Stimulated activated naive CD8-positive, alpha-beta T cell treated with anti-CD3 and anti-CD28 coated beads, Interleukin-15, amount 100 ng/mL, for 72 hours (primary cell): ENCODE results near the gene ZNF214.

Experiments used
- ATAC-seq: fragments of 150-1000 bp; cut with Tn5 transposase; 2 replicates; pipeline ENCODE4 v1.10.0; 2021; ENCODE audit warnings: mild to moderate bottlenecking, moderate library complexity
- DNase-seq, 2 donors: peaks; one replicate each; pipeline ENCODE4 v3.0.0; 2021 to 2022
- H3K27ac Mint-ChIP-seq, 2 donors: one replicate each; pipeline ENCODE4 v1.8.0; 2022; ENCODE audit warnings: mild to moderate bottlenecking in 2 of 2, mixed read lengths in 2 of 2, moderate library complexity in 2 of 2
- H3K27me3 Mint-ChIP-seq: one replicate; pipeline ENCODE4 v1.8.0; 2022; ENCODE audit warnings: mixed read lengths
- H3K4me1 Mint-ChIP-seq: one replicate; pipeline ENCODE4 v1.8.0; 2022; ENCODE audit warnings: mild to moderate bottlenecking, mixed read lengths
- H3K4me3 Mint-ChIP-seq, 2 donors: one replicate each; pipeline ENCODE4 v1.8.0; 2022; ENCODE audit warnings: mild to moderate bottlenecking in 2 of 2, mixed read lengths in 2 of 2, moderate library complexity in 1 of 2
- H3K9me3 Mint-ChIP-seq, 2 donors: one replicate each; pipeline ENCODE4 v1.8.0; 2022; ENCODE audit warnings: mixed read lengths in 2 of 2

Gene ZNF214

DNA sequence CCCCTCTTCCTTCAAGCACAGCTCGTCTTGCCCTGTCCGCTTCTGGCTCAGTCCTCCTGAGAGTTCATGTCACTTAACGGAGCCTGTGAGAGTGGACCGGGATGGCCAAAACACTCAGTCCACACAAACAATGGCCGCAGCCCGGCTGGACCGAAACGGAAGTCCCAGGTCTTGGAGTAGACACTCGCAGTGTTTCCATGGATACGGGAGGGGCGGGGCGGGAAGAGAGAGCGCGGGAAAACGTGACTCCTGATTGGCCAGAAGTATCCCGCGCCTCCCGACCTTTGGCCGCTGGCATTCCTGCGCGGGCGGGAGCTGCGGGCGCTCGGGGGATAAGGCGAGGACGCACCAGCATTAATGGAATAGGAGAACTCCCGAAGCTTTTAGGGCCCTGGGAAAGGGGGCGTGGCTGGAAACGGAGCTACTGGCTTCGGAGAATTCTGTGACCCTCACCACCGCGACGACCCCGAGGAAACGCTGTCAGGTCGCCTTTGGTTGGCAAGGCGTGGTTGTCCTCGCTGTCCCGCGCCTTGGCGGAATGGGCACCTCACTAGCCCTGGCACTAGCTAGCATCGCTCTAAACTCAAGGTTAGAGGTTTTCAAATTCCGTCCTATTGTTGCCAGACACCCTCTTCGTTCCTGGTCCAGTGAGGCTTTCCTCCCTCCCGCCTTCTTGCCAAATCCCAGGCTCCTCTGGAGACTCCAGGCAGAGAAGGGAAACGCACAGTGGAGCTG, at the start of gene ZNF214, which contains the start of gene NLRP14:
TSS of gene ZNF214 (minus strand) at position 164 of the 735 bp plus-strand sequence. CDS start 17,511 bp downstream, outside the sequence.
TSS of gene NLRP14 (plus strand) at position 297 of the 735 bp plus-strand sequence. CDS start 18,108 bp downstream, outside the sequence.
- DNase-seq (no peak), ATAC-seq (no peak)
- H3K27ac Mint-ChIP-seq = no peak within 1 kb of the TSS
- H3K9me3 Mint-ChIP-seq = no peaks in the 10 kb centered on the region
- peak within 1 kb of the TSS; percentile 44 to 72 for H3K4me3 Mint-ChIP-seq
- peaks cover 44% of the 10 kb centered on the region for H3K27me3 Mint-ChIP-seq
- peaks cover 6% of the 10 kb centered on the region for H3K4me1 Mint-ChIP-seq

DNA sequence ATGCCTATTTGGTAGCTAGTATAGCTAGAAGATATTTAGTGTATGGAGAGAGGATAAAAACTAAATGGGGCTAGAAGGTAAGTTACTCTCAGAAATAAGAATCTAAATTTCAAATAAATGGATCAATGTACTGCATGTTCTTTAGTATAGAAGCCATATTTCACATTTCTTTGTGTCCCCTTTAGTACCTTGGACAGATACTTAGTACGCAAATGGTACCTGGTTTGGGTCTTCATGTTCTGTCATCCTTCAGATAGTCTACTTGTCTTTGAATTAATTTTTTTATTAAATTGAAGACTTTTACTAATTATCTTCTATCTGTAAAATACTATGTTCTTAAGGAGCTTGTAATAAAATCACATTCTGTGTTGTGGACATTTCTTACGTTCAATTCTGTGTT, 42.4 kb upstream of the ZNF214 start:
- Mint-ChIP-seq H3K27ac (no peak overlapping the region), H3K4me1 (no peaks in the 10 kb centered on the region), H3K27me3 (peaks cover 11% of the 10 kb centered on the region), H3K9me3 (peaks cover 0 to 5% of the 10 kb centered on the region in 2 donors), H3K4me3 (no peak overlapping the region)
- no peak for DNase-seq
- ATAC-seq = no peak

DNA sequence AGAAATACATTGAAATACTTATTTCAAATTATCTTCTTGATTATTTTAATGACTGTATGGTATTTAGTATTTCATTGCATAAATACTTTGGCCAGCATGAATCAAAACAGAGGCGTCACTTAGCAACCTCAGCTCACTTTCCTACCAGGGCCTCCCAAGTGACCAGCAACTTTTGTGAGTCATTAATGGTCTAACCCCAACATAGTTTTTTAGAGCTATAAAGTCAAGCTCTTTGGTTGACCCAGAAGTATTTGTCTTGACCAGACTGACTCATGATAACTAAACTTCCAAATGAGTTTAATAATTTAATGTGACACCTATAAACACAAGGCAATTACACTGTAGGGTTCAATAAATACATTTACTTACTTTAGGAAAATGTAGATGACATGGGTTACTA, 40.7 kb upstream of the ZNF214 start:
- no peaks in the 10 kb centered on the region for H3K4me1 Mint-ChIP-seq
- DNase-seq = no peak
- peaks cover 0 to 3% of the 10 kb centered on the region in 2 donors for H3K9me3 Mint-ChIP-seq
- no peaks in the 10 kb centered on the region for H3K27me3 Mint-ChIP-seq
- ATAC-seq = no peak
- no peak overlapping the region for H3K4me3 Mint-ChIP-seq
- H3K27ac Mint-ChIP-seq = no peak overlapping the region

DNA sequence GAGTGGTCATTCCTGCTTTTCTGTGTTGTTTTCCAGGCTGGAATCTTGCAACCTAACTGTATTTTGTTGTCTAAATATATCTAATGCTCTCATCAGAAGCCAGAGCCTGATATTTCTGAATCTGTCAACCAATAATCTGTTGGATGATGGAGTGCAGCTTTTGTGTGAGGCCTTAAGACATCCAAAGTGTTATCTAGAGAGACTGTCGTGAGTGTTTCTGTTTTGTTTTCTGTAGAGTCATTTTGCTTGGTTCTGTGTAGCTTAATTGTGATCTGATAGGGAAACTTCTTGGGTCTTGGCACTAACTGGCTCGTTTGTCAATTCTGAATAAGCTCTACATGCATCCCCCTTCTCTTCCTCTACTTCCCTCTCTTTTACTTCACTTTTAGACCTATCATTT, 37.5 kb upstream of the ZNF214 start:
- H3K4me3 Mint-ChIP-seq = no peak overlapping the region
- H3K27me3 Mint-ChIP-seq = no peaks in the 10 kb centered on the region
- H3K9me3 Mint-ChIP-seq = no peaks in the 10 kb centered on the region
- H3K27ac Mint-ChIP-seq = no peak overlapping the region
- no peak for ATAC-seq
- DNase-seq = no peak
- no peaks in the 10 kb centered on the region for H3K4me1 Mint-ChIP-seq

DNA sequence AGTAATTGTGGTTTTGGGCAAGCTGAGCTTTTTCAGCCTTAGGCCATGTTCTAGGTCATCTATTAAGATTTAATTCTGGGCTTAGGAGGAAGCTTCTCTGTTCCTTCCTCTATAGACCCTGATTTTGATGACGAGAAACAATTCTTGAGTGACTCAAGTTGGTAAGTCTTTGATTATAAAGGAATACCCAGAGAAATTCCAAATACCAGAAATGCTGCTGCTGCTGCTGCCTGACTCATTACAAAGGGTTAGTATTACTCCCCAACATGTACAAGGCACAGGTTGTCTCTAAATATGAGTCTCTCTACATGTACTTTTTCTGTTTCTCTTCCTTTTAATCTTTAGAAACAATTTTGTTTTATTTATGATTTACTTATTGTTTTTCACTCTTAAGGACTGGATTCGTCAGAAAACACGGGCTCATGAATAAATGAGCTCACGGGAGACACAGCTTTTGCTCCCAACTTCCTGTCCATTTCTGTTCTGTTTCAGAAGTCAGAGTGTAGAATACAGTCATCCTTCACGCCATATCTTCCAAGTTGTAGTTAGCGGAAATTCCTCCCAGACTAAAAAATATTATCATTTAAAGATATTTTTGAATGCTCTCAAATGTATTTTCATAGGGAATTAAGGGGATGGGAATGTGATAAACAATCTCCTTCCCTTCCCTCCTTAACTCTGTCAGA, 36.8 kb upstream of the ZNF214 start:
- H3K4me3 Mint-ChIP-seq = no peak overlapping the region
- no peaks in the 10 kb centered on the region for H3K4me1 Mint-ChIP-seq
- DNase-seq (no peak), ATAC-seq (no peak)
- no peaks in the 10 kb centered on the region for H3K27me3 Mint-ChIP-seq
- no peaks in the 10 kb centered on the region for H3K9me3 Mint-ChIP-seq
- no peak overlapping the region for H3K27ac Mint-ChIP-seq

DNA sequence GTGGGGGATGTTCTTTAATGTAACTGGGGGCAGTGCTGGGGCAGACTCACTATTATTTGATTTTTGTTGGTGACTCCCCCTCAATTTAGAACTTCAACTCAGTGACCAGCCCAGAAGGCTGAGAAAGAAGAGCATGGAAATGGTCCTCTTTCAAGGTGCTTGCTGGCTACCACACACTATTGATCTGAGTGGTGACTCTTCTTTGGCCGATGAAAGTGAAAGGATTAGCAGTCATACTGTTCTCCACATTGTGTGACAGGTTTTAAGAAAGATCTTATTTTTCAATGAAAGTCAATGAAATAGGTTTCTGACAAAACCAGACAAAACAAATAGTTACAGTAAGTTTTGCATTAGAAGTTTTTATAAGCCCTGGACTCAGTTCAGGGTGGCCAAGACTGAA, 30.0 kb upstream of the ZNF214 start:
- no peaks in the 10 kb centered on the region for H3K4me1 Mint-ChIP-seq
- H3K4me3 Mint-ChIP-seq = no peak overlapping the region
- no peaks in the 10 kb centered on the region for H3K27me3 Mint-ChIP-seq
- no peak overlapping the region for H3K27ac Mint-ChIP-seq
- no peaks in the 10 kb centered on the region for H3K9me3 Mint-ChIP-seq
- ATAC-seq (no peak), DNase-seq (no peak)

DNA sequence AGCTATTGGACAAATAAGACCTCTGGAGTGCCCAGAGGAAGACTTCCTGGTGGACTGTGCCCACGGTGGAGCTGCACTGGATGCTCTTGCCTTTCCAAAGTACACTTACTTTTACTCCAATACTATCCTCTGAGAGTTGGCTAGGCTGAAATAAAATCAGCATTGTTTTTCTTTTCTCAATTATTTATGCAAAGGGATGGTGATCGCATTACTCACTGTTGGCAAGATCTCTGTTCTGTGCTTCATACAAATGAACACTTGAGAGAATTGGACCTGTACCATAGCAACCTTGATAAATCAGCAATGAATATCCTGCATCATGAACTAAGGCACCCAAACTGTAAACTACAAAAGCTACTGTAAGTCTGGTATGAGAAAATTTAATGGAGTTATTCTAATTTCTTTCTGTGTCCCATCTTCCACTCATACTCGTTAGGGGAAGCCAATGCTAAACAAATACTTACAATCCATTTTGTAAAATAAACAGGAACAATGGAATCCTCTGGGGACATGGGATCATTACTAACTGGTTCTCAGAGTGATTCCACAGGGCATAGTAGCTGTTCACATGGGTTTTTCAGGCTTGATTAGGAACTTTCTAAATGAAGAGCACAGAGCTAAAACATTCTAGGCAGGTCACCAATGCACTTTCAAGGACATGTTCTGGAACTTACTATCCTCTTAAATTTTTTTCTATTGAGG, 26.5 kb upstream of the ZNF214 start:
- ATAC-seq (no peak), DNase-seq (no peak)
- H3K4me3 Mint-ChIP-seq = no peak overlapping the region
- no peaks in the 10 kb centered on the region for H3K27me3 Mint-ChIP-seq
- H3K9me3 Mint-ChIP-seq = no peaks in the 10 kb centered on the region
- H3K4me1 Mint-ChIP-seq = no peaks in the 10 kb centered on the region
- no peak overlapping the region for H3K27ac Mint-ChIP-seq

DNA sequence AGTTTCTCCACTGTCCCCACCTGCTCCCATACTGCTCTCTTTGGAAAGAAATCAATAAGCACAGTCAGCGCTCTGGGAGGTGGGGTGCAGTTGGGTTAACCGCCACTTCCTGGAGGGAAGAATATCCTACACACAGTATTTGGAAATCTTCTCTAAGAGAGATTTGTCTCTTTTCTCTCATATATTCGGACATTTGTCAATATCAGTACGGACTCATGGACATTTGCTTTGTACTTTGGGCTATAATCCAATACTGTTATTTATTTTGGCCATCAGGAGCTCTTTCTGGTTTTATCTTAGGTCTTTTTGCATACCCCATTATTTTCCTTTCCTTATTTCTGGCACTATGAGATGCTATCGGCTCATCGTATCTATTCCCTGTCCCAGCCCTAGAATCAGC, 13.9 kb upstream of the ZNF214 start:
- Mint-ChIP-seq H3K27ac (no peak overlapping the region), H3K4me1 (no peaks in the 10 kb centered on the region), H3K27me3 (no peaks in the 10 kb centered on the region), H3K4me3 (no peak overlapping the region), H3K9me3 (no peaks in the 10 kb centered on the region)
- DNase-seq = no peak
- ATAC-seq = no peak

DNA sequence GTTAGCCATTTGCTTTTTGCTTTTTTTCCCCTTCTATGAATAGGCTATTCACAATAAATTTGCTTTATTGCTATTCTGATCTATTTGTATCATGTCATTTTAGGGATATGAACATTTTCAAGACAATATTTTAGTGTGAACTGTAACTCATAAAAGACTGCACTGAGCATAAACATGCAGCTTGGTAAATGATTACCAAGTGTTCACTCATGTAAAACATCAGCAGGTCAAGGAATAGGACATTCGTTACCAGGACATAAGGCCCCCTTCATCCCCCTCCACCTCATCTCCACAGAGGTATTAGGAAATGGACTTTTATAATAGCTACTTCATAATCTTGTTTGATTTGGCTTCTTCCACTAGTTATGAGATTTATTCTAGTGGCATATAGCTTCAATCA, 12.5 kb upstream of the ZNF214 start:
- no peak for ATAC-seq
- Mint-ChIP-seq H3K27me3 (no peaks in the 10 kb centered on the region), H3K4me3 (no peak overlapping the region), H3K4me1 (no peaks in the 10 kb centered on the region), H3K27ac (no peak overlapping the region), H3K9me3 (no peaks in the 10 kb centered on the region)
- DNase-seq = no peak

DNA sequence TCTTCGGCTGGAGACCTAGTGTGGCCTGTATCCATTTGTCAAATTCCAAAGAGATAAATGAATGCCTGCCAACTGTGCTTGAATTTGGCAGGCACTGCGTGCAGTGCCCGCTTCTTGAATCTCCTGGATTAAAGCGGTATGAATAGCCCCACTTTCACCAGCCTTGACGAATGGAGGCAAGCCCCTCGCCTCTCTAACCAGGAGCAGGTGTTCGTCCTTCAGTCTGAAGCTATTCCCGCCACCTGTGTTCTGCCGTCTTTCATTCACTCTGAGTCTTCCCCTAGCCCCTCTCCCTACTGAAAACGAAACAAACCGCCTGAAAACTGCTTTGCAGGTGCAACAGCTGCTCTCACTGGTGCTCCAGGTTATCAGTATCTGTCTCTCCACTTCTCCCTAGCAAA, 11.3 kb upstream of the ZNF214 start:
- Mint-ChIP-seq H3K27me3 (no peaks in the 10 kb centered on the region), H3K4me1 (no peaks in the 10 kb centered on the region), H3K27ac (no peak overlapping the region), H3K4me3 (no peak overlapping the region), H3K9me3 (no peaks in the 10 kb centered on the region)
- DNase-seq (no peak), ATAC-seq (no peak)

DNA sequence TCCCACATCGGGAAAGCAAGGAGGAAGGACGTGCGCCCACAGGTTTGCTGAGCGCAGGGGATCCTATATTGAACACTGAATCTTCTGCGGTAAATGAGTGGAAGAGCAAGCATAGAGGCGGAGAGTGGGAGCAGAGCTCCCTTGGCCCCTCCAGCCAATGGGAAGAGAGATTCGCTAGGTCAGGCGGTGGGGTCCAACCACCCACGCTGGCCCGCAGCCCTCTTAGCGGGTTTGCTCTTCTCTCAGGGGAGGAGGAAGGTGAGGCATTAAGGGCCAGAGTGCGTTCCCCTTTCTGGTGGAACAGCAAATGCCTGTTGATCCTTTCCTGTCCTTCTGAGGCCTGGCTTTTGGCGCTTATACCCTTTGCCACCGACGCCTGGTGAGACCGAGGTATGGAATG, 10.7 kb upstream of the ZNF214 start:
- no peaks in the 10 kb centered on the region for H3K9me3 Mint-ChIP-seq
- H3K27me3 Mint-ChIP-seq = no peaks in the 10 kb centered on the region
- H3K27ac Mint-ChIP-seq = no peak overlapping the region
- no peaks in the 10 kb centered on the region for H3K4me1 Mint-ChIP-seq
- DNase-seq = no peak
- no peak for ATAC-seq
- no peak overlapping the region for H3K4me3 Mint-ChIP-seq

DNA sequence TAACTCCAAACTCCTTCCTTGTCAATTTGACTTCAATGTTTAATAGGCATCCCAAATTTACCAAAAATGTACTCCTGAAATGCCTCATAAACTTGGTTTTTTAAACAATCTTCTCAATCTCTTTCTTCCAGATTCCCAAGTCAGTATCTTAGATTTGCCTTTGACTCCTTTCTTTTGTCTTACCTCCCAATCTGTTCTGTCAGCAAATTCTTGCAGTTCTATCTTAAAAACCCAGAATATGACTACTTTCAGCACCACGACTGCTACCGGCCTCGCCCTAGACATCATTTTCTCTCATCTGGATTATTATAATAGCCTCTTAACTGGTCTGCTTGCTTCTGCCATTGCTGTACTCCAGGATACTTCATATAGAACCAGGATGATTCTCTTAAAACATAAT, 8.0 kb upstream of the ZNF214 start:
- no peaks in the 10 kb centered on the region for H3K9me3 Mint-ChIP-seq
- no peaks in the 10 kb centered on the region for H3K4me1 Mint-ChIP-seq
- ATAC-seq = no peak

DNA sequence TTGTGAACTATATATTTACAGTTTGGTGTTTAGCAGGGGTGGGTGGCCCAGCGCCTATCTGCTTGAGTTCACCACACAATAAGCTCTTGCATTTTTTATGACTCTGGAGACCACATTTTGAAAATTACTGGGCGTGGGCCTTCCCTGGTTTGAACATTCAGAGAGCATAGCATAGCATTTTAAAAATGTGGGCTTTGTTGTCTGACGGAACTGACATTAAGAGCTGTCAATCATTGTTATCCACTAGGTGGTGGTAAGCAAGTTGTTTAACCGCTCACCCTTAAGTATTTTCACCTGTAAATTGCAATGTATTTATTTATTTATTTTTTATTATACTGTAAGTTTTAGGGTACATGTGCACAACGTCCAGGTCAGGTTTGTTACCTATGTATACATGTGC, 1.2 kb upstream of the ZNF214 start:
- no peak overlapping the region for H3K4me3 Mint-ChIP-seq
- no peaks in the 10 kb centered on the region for H3K9me3 Mint-ChIP-seq
- ATAC-seq (no peak), DNase-seq (no peak)
- H3K4me1 Mint-ChIP-seq = peaks cover 6% of the 10 kb centered on the region
- H3K27ac Mint-ChIP-seq = no peak overlapping the region
- peaks cover 44% of the 10 kb centered on the region for H3K27me3 Mint-ChIP-seq

More for the DNA sequence above, 8.0 kb upstream of the ZNF214 start:
- no peak overlapping the region for H3K27ac Mint-ChIP-seq
- H3K4me3 Mint-ChIP-seq = no peak overlapping the region
- H3K27me3 Mint-ChIP-seq = no peaks in the 10 kb centered on the region
- no peak for DNase-seq

DNA sequence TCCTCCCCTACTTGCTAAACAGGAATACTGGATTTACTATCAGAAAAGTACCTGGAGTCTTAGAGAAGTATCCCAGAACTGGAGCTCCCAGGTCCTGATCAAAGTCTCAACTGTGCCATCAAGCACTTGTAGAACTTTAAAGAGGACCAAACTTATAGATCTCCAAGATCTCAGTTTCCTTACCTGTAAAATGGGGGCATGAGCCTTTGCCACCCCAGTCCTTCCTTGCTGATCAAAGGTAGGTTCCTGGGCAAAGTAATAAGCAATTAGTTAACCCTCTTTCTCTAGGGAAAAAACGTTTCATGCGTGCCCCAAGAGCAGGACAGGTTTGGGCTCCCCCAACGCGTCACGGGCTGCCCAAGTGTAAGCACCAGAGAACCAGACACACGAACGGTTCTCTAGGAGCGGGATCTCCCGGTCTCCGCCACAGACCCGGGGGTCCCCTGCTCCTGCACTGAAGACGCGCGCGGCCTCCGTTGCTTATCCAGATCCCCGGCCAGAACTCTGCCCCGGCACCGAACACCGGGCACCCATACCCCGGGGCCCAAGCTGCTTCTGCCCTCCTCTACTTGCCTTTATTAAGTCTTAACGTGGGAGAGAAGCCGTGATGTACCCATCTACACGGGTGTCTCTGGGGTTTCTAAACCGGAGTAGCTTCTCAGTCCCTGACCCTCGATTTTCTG, 505 bp downstream of the ZNF214 start:
- H3K9me3 Mint-ChIP-seq = no peaks in the 10 kb centered on the region
- no peak overlapping the region for H3K27ac Mint-ChIP-seq
- DNase-seq = no peak
- H3K4me1 Mint-ChIP-seq = peaks cover 6% of the 10 kb centered on the region
- peak overlapping the region; percentile 44 to 72 for H3K4me3 Mint-ChIP-seq
- H3K27me3 Mint-ChIP-seq = peaks cover 44% of the 10 kb centered on the region
- peak; percentile 64 for ATAC-seq

DNA sequence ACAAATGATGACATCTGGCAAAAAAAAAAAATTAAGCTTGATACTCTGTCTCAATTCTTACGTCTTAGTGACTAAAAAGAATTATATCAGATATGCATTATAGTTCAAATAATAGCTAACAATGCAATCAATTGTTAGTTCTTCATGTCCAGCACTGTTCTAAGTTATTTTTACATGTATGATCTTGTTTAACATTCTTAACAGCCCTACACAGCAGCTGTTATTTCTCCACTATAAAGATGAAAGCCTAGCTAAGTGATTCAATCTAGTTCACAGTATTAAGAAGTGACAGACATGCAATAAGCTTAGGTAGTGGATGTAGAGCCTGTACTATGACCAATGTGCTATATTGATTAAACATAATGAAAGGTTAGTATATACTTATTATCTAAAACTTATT, 4.1 kb downstream of the ZNF214 start:
- DNase-seq (no peak), ATAC-seq (no peak)
- Mint-ChIP-seq H3K27me3 (peaks cover 29% of the 10 kb centered on the region), H3K4me3 (no peak overlapping the region), H3K9me3 (no peaks in the 10 kb centered on the region), H3K27ac (no peak overlapping the region), H3K4me1 (peaks cover 6% of the 10 kb centered on the region)
